Measurements from ENCODE around the gene SEMA6A.

SEMA6A gene

GRCh38 chr5:116472274-116472673 lies 102.3 kb downstream of the SEMA6A start:
- no peak overlapping the region for H2BK15ac ChIP-seq (ENCODE audit: low read depth, poor library complexity, severe bottlenecking)
- no peak overlapping the region for H2BK5ac ChIP-seq (ENCODE audit: low read depth, low read length, poor library complexity, severe bottlenecking)

GRCh38 chr5:116469631-116470030 lies 105.0 kb downstream of the SEMA6A start:
- H3K4me2 ChIP-seq (ENCODE audit: low read length, poor library complexity, severe bottlenecking), result no peak overlapping the region
- H2AK5ac ChIP-seq (ENCODE audit: low read length, severe bottlenecking), result no peak overlapping the region
- no peak overlapping the region for H3K18ac ChIP-seq (ENCODE audit: low read depth in 1 of 2, low read length in 2 of 2)
- peaks cover 0 to 4% of the 10 kb centered on the region in 2 experiments for H3K36me3 ChIP-seq (ENCODE audit: control insufficient read depth in 1 of 2, insufficient read depth in 2 of 2, low read depth in 1 of 2, low read length in 2 of 2)
- no peak for DNase-seq
- no peaks in the 10 kb centered on the region for H3K27me3 ChIP-seq (ENCODE audit: control insufficient read depth in 1 of 2, insufficient read depth in 1 of 2, low read length in 2 of 2)
- no peak overlapping the region for H2BK12ac ChIP-seq (ENCODE audit: low read length in 2 of 2)
- H3K79me1 ChIP-seq (replicated peaks; ENCODE audit: low read length, poor library complexity, severe bottlenecking), result no peaks in the 10 kb centered on the region
- no peak overlapping the region for H3K4ac ChIP-seq (ENCODE audit: low read depth in 1 of 2, low read length in 2 of 2)
- H4K91ac ChIP-seq (ENCODE audit: low read length), result no peak overlapping the region
- 67% methylated on average over 3 of the region's 3 CpGs for WGBS
- H3K9ac ChIP-seq (ENCODE audit: low read length), result no peak overlapping the region
- no peak overlapping the region for H3K27ac ChIP-seq (ENCODE audit: low read length, poor library complexity, severe bottlenecking)
- H2BK5ac ChIP-seq (ENCODE audit: low read depth, low read length, poor library complexity, severe bottlenecking), result no peak overlapping the region
- no peak overlapping the region for H2BK120ac ChIP-seq (ENCODE audit: low read depth, low read length)
- H3K23ac ChIP-seq (ENCODE audit: low read length in 2 of 2), result no peak overlapping the region
- H3K4me3 ChIP-seq (ENCODE audit: insufficient read depth in 1 of 2, low read depth in 1 of 2, low read length in 2 of 2), result no peak overlapping the region
- H4K8ac ChIP-seq (ENCODE audit: low read length), result no peak overlapping the region
- no peak overlapping the region for H2AFZ ChIP-seq (ENCODE audit: low read depth, low read length)
- H3K9me3 ChIP-seq (ENCODE audit: control insufficient read depth, low read length), result peaks cover 5% of the 10 kb centered on the region
- H3K14ac ChIP-seq (ENCODE audit: low read length in 2 of 2), result no peak overlapping the region
- H3K4me1 ChIP-seq (ENCODE audit: control insufficient read depth, insufficient read depth, low read depth, low read length), result no peaks in the 10 kb centered on the region
- no peak overlapping the region for H2BK15ac ChIP-seq (ENCODE audit: low read depth, poor library complexity, severe bottlenecking)

More at GRCh38 chr5:116472274-116472673, 102.3 kb downstream of the SEMA6A start:
- no peaks in the 10 kb centered on the region for H3K27me3 ChIP-seq (ENCODE audit: control insufficient read depth in 1 of 2, insufficient read depth in 1 of 2, low read length in 2 of 2)
- H3K4me2 ChIP-seq (ENCODE audit: low read length, poor library complexity, severe bottlenecking), result no peak overlapping the region
- no peaks in the 10 kb centered on the region for H3K4me1 ChIP-seq (ENCODE audit: control insufficient read depth, insufficient read depth, low read depth, low read length)
- WGBS, result 93% methylated on average over 3 of the region's 3 CpGs
- no peak overlapping the region for H2AFZ ChIP-seq (ENCODE audit: low read depth, low read length)
- no peak overlapping the region for H2BK120ac ChIP-seq (ENCODE audit: low read depth, low read length)
- H3K14ac ChIP-seq (ENCODE audit: low read length in 2 of 2), result no peak overlapping the region
- H3K9me3 ChIP-seq (ENCODE audit: control insufficient read depth, low read length), result peaks cover 22% of the 10 kb centered on the region
- peaks cover 0 to 4% of the 10 kb centered on the region in 2 experiments for H3K36me3 ChIP-seq (ENCODE audit: control insufficient read depth in 1 of 2, insufficient read depth in 2 of 2, low read depth in 1 of 2, low read length in 2 of 2)
- H3K9ac ChIP-seq (ENCODE audit: low read length), result no peak overlapping the region
- no peak for DNase-seq
- H3K4me3 ChIP-seq (ENCODE audit: insufficient read depth in 1 of 2, low read depth in 1 of 2, low read length in 2 of 2), result no peak overlapping the region
- H3K4ac ChIP-seq (ENCODE audit: low read depth in 1 of 2, low read length in 2 of 2), result no peak overlapping the region
- H3K18ac ChIP-seq (ENCODE audit: low read depth in 1 of 2, low read length in 2 of 2), result no peak overlapping the region
- H3K27ac ChIP-seq (ENCODE audit: low read length, poor library complexity, severe bottlenecking), result no peak overlapping the region
- no peak overlapping the region for H3K23ac ChIP-seq (ENCODE audit: low read length in 2 of 2)
- H2AK5ac ChIP-seq (ENCODE audit: low read length, severe bottlenecking), result no peak overlapping the region
- no peak overlapping the region for H4K91ac ChIP-seq (ENCODE audit: low read length)
- no peak overlapping the region for H4K8ac ChIP-seq (ENCODE audit: low read length)
- H3K79me1 ChIP-seq (replicated peaks; ENCODE audit: low read length, poor library complexity, severe bottlenecking), result no peaks in the 10 kb centered on the region
- H2BK12ac ChIP-seq (ENCODE audit: low read length in 2 of 2), result no peak overlapping the region

- H3K18ac ChIP-seq (ENCODE audit: low read depth in 1 of 2, low read length in 2 of 2), result no peak overlapping the region
Observed at GRCh38 chr5:116468583-116468982, 106.0 kb downstream of the SEMA6A start.

GRCh38 chr5:116467465-116467843 lies 107.2 kb downstream of the SEMA6A start:
- H3K4me3 ChIP-seq (ENCODE audit: insufficient read depth in 1 of 2, low read depth in 1 of 2, low read length in 2 of 2), result no peak overlapping the region
- no peak overlapping the region for H2BK12ac ChIP-seq (ENCODE audit: low read length in 2 of 2)
- H3K27ac ChIP-seq (ENCODE audit: low read length, poor library complexity, severe bottlenecking), result no peak overlapping the region
- H3K79me1 ChIP-seq (replicated peaks; ENCODE audit: low read length, poor library complexity, severe bottlenecking), result no peaks in the 10 kb centered on the region
- H3K23ac ChIP-seq (ENCODE audit: low read length in 2 of 2), result no peak overlapping the region
- no peak overlapping the region for H2BK120ac ChIP-seq (ENCODE audit: low read depth, low read length)
- H4K91ac ChIP-seq (ENCODE audit: low read length), result no peak overlapping the region
- 96% methylated on average over 5 of the region's 5 CpGs for WGBS
- H3K36me3 ChIP-seq (ENCODE audit: control insufficient read depth in 1 of 2, insufficient read depth in 2 of 2, low read depth in 1 of 2, low read length in 2 of 2), result peaks cover 0 to 4% of the 10 kb centered on the region in 2 experiments
- no peaks in the 10 kb centered on the region for H3K27me3 ChIP-seq (ENCODE audit: control insufficient read depth in 1 of 2, insufficient read depth in 1 of 2, low read length in 2 of 2)
- H3K9ac ChIP-seq (ENCODE audit: low read length), result no peak overlapping the region
- H3K14ac ChIP-seq (ENCODE audit: low read length in 2 of 2), result no peak overlapping the region
- no peak overlapping the region for H3K4me2 ChIP-seq (ENCODE audit: low read length, poor library complexity, severe bottlenecking)
- no peak overlapping the region for H3K4ac ChIP-seq (ENCODE audit: low read depth in 1 of 2, low read length in 2 of 2)
- no peaks in the 10 kb centered on the region for H3K4me1 ChIP-seq (ENCODE audit: control insufficient read depth, insufficient read depth, low read depth, low read length)
- H2AFZ ChIP-seq (ENCODE audit: low read depth, low read length), result no peak overlapping the region
- DNase-seq, result no peak
- H2BK5ac ChIP-seq (ENCODE audit: low read depth, low read length, poor library complexity, severe bottlenecking), result no peak overlapping the region
- H3K9me3 ChIP-seq (ENCODE audit: control insufficient read depth, low read length), result peaks cover 5% of the 10 kb centered on the region
- no peak overlapping the region for H2AK5ac ChIP-seq (ENCODE audit: low read length, severe bottlenecking)
- no peak overlapping the region for H4K8ac ChIP-seq (ENCODE audit: low read length)
- H3K18ac ChIP-seq (ENCODE audit: low read depth in 1 of 2, low read length in 2 of 2), result no peak overlapping the region
- H2BK15ac ChIP-seq (ENCODE audit: low read depth, poor library complexity, severe bottlenecking), result no peak overlapping the region

More at GRCh38 chr5:116468583-116468982, 106.0 kb downstream of the SEMA6A start:
- peaks cover 5% of the 10 kb centered on the region for H3K9me3 ChIP-seq (ENCODE audit: control insufficient read depth, low read length)
- no peak overlapping the region for H3K27ac ChIP-seq (ENCODE audit: low read length, poor library complexity, severe bottlenecking)
- no peak overlapping the region for H3K4ac ChIP-seq (ENCODE audit: low read depth in 1 of 2, low read length in 2 of 2)
- no peak overlapping the region for H2BK12ac ChIP-seq (ENCODE audit: low read length in 2 of 2)
- no peak overlapping the region for H4K91ac ChIP-seq (ENCODE audit: low read length)
- H3K27me3 ChIP-seq (ENCODE audit: control insufficient read depth in 1 of 2, insufficient read depth in 1 of 2, low read length in 2 of 2), result no peaks in the 10 kb centered on the region
- no peak for DNase-seq
- H3K9ac ChIP-seq (ENCODE audit: low read length), result no peak overlapping the region
- no peak overlapping the region for H3K4me2 ChIP-seq (ENCODE audit: low read length, poor library complexity, severe bottlenecking)
- no peak overlapping the region for H2BK5ac ChIP-seq (ENCODE audit: low read depth, low read length, poor library complexity, severe bottlenecking)
- no peak overlapping the region for H2AFZ ChIP-seq (ENCODE audit: low read depth, low read length)
- no peak overlapping the region for H2BK15ac ChIP-seq (ENCODE audit: low read depth, poor library complexity, severe bottlenecking)
- no peaks in the 10 kb centered on the region for H3K79me1 ChIP-seq (replicated peaks; ENCODE audit: low read length, poor library complexity, severe bottlenecking)
- no peak overlapping the region for H2BK120ac ChIP-seq (ENCODE audit: low read depth, low read length)
- no peaks in the 10 kb centered on the region for H3K4me1 ChIP-seq (ENCODE audit: control insufficient read depth, insufficient read depth, low read depth, low read length)
- no peak overlapping the region for H3K14ac ChIP-seq (ENCODE audit: low read length in 2 of 2)
- H3K36me3 ChIP-seq (ENCODE audit: control insufficient read depth in 1 of 2, insufficient read depth in 2 of 2, low read depth in 1 of 2, low read length in 2 of 2), result peaks cover 0 to 4% of the 10 kb centered on the region in 2 experiments
- no peak overlapping the region for H3K4me3 ChIP-seq (ENCODE audit: insufficient read depth in 1 of 2, low read depth in 1 of 2, low read length in 2 of 2)
- H3K23ac ChIP-seq (ENCODE audit: low read length in 2 of 2), result no peak overlapping the region
- no peak overlapping the region for H2AK5ac ChIP-seq (ENCODE audit: low read length, severe bottlenecking)
- WGBS, result 90% methylated on average over 2 of the region's 2 CpGs
- no peak overlapping the region for H4K8ac ChIP-seq (ENCODE audit: low read length)
